RWPE2 (cell line): ENCODE data around the gene NUDT17.

Source experiments
- ATAC-seq: fragments of 200-7000 bp; cut with Tn5 transposase; 3 replicates; pipeline ENCODE4 v1.9.1; 2021; ENCODE audit warnings: low read depth
- DNase-seq: peaks from one replicate; pipeline ENCODE4 v3.0.0-alpha.2; 2020; ENCODE audit warnings: low spot score
- H3K27ac ChIP-seq: fragments of 450-650 bp; 2 replicates; pipeline ENCODE4 v1.5.1; 2017; ENCODE audit warnings: mild to moderate bottlenecking; ENCODE audit not compliant: poor library complexity, severe bottlenecking
- H3K27me3 ChIP-seq: fragments of 250-450 bp; sonication (Bioruptor Pico); 2 replicates; pipeline ENCODE4 v1.5.1; 2021; ENCODE audit warnings: mild to moderate bottlenecking, moderate library complexity; ENCODE audit not compliant: insufficient read depth, poor library complexity, severe bottlenecking
- H3K36me3 ChIP-seq: fragments of 250-450 bp; sonication (Bioruptor Pico); 2 replicates; pipeline ENCODE4 v1.5.1; 2020; ENCODE audit warnings: low read depth, mild to moderate bottlenecking, moderate library complexity
- H3K4me1 ChIP-seq: fragments of 250-450 bp; sonication (Bioruptor Pico); 2 replicates; pipeline ENCODE4 v1.5.1; 2021; ENCODE audit warnings: mild to moderate bottlenecking, moderate library complexity; ENCODE audit not compliant: insufficient read depth, poor library complexity, severe bottlenecking
- H3K4me3 ChIP-seq: fragments of 250-450 bp; sonication (Bioruptor Pico); 2 replicates; pipeline ENCODE4 v1.5.1; 2021; ENCODE audit warnings: mild to moderate bottlenecking, moderate library complexity; ENCODE audit not compliant: severe bottlenecking
- H3K9me3 ChIP-seq: fragments of 250-450 bp; sonication (Bioruptor Pico); 2 replicates; pipeline ENCODE4 v1.5.1; 2021; ENCODE audit warnings: mild to moderate bottlenecking, moderate library complexity; ENCODE audit not compliant: severe bottlenecking
- CTCF ChIP-seq: fragments of 450-650 bp; IDR thresholded peaks from one replicate; pipeline ENCODE4 v1.5.1; 2017; ENCODE audit warnings: mild to moderate bottlenecking, moderate library complexity; ENCODE audit not compliant: poor library complexity, severe bottlenecking

Gene NUDT17

DNA sequence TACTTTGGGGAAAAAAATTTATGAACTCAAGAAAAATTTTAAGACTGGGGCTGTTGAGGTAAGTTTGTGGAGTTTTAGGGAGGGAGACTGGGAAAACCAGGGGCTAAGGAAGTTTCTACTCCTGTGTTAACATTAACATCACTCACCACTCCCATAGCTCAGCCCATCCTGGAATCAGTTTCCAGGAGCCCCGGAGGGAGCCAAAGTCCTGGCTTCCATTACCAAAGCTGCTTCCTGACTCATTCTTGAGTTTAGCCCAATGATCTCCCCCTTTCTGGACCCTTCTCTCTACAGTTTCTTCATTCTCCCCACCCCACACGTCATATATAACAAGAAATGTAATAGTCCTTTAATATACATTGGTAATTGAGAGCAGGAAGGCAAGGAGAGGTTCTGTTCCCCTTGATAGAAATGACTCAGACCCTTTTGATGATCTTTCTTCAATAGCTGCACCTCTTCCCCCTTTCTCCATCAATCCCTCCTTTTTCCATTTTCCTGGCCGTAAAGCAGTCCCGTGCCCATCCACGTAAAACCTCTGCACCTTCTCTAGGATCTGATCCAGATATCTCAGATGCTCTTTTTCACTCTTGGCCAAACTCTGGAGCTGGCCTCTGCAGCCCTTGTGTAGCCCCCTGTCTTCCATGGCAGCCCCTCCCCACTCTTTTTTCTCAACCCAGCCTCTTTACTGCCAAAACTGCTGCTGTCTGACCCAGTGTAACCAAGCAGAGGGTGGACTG is 18.0 kb downstream of the NUDT17 start:
- no peak for TF ChIP-seq CTCF
- Histone ChIP-seq H3K27me3 (no peaks in the 10 kb centered on the region), H3K4me1 (no peaks in the 10 kb centered on the region), H3K27ac (no peak overlapping the region), H3K36me3 (no peaks in the 10 kb centered on the region), H3K4me3 (no peak overlapping the region), H3K9me3 (no peaks in the 10 kb centered on the region)
- no peak for ATAC-seq
- no peak for DNase-seq

DNA sequence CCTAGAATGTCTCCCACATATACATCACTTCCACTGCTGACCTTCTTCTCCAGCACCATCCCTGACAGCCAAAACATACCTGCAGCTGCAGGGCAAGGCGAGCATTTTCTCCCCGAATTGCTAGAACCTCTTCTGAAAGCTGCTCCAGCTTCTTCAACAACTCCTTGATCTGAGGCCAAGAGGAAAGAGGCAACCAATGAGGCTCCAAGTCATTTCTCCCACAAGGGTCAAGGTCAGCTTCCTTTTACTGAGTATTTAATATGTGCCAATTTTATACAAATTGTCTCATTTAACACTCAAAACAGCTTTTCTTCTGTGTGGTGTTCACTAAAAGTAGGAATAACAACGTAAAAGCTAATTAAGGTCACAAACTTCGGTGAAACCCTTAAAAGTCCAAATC is 22.8 kb downstream of the NUDT17 start:
- Histone ChIP-seq H3K9me3 (no peaks in the 10 kb centered on the region), H3K27me3 (no peaks in the 10 kb centered on the region), H3K27ac (no peak overlapping the region), H3K4me1 (no peaks in the 10 kb centered on the region), H3K36me3 (no peaks in the 10 kb centered on the region), H3K4me3 (no peak overlapping the region)
- no peak for TF ChIP-seq CTCF
- DNase-seq (no peak), ATAC-seq (no peak)

DNA sequence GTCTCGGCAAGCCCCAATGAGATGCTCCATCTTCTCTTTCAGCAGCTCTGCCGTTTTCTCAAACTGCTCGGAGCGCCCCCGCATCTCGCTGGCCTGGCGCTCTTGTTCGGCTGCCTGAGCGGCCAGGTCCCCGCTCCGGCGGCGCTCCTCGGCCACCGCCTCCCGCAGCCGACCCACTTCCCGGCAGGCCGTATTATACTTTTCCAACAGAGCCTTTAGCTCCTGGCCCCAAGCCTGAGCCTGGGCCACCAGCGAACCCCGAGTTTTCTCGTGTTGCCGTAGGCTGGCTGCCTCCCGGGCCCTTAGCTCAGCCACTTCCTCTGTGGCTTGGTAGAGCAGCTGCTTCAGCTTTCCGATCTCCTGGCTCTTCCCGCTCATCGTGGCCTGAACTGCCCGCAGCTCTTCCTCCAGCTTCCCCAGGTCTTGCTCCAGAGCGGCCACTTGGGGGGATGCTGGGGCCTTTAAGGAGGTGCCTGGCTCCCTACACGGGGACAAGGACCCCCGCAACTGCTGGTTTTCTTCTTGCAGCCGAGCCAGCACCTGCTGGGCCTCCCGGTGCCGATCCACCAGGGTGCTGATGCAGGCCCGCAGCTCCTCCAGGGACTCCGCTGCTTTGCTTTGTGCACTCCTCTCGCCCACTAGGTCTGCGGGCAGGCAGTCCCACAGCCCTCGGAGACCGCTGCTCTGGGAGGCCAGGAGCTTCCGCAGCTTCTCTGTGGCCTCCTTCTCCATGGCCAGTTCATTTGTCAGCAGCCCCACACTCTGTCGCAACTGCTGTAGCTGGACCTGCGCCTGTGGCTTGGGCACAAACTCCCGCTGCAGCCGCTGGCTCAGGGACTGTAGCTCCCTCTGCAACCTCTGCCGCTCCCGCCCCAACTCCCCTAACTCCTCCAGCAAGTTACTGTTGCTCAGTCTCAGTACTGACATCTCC is 26.8 kb downstream of the NUDT17 start:
- DNase-seq (no peak), ATAC-seq (peak; percentile 49; the same call in 2 of the 3 replicates)
- H3K27me3 ChIP-seq: no peaks in the 10 kb centered on the region
- no peaks in the 10 kb centered on the region for H3K4me1 ChIP-seq
- H3K4me3 ChIP-seq: no peak overlapping the region
- no peak for TF ChIP-seq CTCF
- H3K27ac ChIP-seq: no peak overlapping the region
- no peaks in the 10 kb centered on the region for H3K9me3 ChIP-seq
- no peaks in the 10 kb centered on the region for H3K36me3 ChIP-seq

DNA sequence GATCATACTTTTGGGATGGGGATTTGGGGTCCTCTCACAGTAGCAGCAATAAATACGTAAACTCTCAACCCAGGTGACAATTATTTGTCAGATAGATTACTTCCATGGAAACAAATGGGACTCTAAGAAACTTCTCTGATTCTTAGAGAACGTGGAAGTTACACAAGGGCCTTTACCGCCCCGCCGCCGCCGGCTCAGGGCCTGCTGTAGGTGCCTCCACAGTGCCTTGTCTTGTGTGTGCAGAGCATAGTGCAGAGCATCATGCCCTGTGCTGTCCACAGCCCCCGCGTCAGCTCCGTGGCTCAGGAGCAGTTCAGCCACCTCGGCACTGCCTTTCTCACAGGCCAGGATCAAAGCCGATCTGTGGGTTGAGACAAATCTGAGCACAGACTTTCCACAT is 29.2 kb downstream of the NUDT17 start:
- Histone ChIP-seq H3K4me3 (no peak overlapping the region), H3K36me3 (no peaks in the 10 kb centered on the region), H3K27me3 (no peaks in the 10 kb centered on the region), H3K9me3 (no peaks in the 10 kb centered on the region), H3K4me1 (peaks cover 6% of the 10 kb centered on the region), H3K27ac (no peak overlapping the region)
- no peak for TF ChIP-seq CTCF
- ATAC-seq (no peak), DNase-seq (no peak)
